HG02840 (cell line): Measurements from ENCODE around the gene AKAP6.

Experiments used
- ATAC-seq: cut with Tn5 transposase; IDR thresholded peaks from one replicate; pipeline ENCODE4 v1.9.1; 2021; ENCODE audit warnings: mild to moderate bottlenecking, moderate library complexity, moderate number of reproducible peaks; ENCODE audit not compliant: unreplicated experiment, low FRiP score

AKAP6 gene

GRCh38 chr14:32682214-32682613, 353.1 kb downstream of the AKAP6 start:
- no peak for ATAC-seq

- ATAC-seq, result no peak
Measured at GRCh38 chr14:32683679-32684078, 354.6 kb downstream of the AKAP6 start.

GRCh38 chr14:32688941-32689340, 359.8 kb downstream of the AKAP6 start:
- ATAC-seq, result no peak

- ATAC-seq, result no peak
Measured at GRCh38 chr14:32692441-32692840, 363.3 kb downstream of the AKAP6 start.

GRCh38 chr14:32693114-32693513, 364.0 kb downstream of the AKAP6 start:
- no peak for ATAC-seq

GRCh38 chr14:32694795-32695449, 365.8 kb downstream of the AKAP6 start:
- no peak for ATAC-seq

- ATAC-seq, result no peak
Measured at GRCh38 chr14:32696325-32697091, 367.4 kb downstream of the AKAP6 start.

GRCh38 chr14:32697114-32697513, 368.0 kb downstream of the AKAP6 start:
- ATAC-seq, result no peak

GRCh38 chr14:32697704-32698103, 368.6 kb downstream of the AKAP6 start:
- no peak for ATAC-seq

GRCh38 chr14:32698831-32699230, 369.7 kb downstream of the AKAP6 start:
- ATAC-seq, result no peak

- ATAC-seq, result no peak
Measured at GRCh38 chr14:32701475-32701874, 372.4 kb downstream of the AKAP6 start.

- no peak for ATAC-seq
Measured at GRCh38 chr14:32702088-32702487, 373.0 kb downstream of the AKAP6 start.

- peak; percentile 85 for ATAC-seq
Measured at GRCh38 chr14:32702562-32702961, 373.5 kb downstream of the AKAP6 start.

- ATAC-seq, result no peak
Measured at GRCh38 chr14:32703183-32703621, 374.1 kb downstream of the AKAP6 start.

- ATAC-seq, result no peak
Measured at GRCh38 chr14:32706721-32707519, 377.8 kb downstream of the AKAP6 start.

GRCh38 chr14:32707742-32708500, 378.8 kb downstream of the AKAP6 start:
- no peak for ATAC-seq

- no peak for ATAC-seq
Measured at GRCh38 chr14:32709027-32709426, 379.9 kb downstream of the AKAP6 start.

GRCh38 chr14:32710231-32710671, 381.2 kb downstream of the AKAP6 start:
- ATAC-seq, result no peak

- no peak for ATAC-seq
Measured at GRCh38 chr14:32710731-32711680, 381.9 kb downstream of the AKAP6 start.
